ENCODE results near the gene L3HYPDH. TPM values are rescaled to one million over a fixed set of nuclear protein-coding genes. Genes with fewer than 3 reads are reported as not detected.

L3HYPDH gene
- total RNA-seq (10 to 100 TPM; 18.9 to 55.9 (median 24.2) TPM), polyA plus RNA-seq (1 to 10 TPM; 2.9 to 6.1 TPM), total RNA-seq (8.6 reads per million, percentile 33 among the genes with 10 or more reads in this experiment)

DNA sequence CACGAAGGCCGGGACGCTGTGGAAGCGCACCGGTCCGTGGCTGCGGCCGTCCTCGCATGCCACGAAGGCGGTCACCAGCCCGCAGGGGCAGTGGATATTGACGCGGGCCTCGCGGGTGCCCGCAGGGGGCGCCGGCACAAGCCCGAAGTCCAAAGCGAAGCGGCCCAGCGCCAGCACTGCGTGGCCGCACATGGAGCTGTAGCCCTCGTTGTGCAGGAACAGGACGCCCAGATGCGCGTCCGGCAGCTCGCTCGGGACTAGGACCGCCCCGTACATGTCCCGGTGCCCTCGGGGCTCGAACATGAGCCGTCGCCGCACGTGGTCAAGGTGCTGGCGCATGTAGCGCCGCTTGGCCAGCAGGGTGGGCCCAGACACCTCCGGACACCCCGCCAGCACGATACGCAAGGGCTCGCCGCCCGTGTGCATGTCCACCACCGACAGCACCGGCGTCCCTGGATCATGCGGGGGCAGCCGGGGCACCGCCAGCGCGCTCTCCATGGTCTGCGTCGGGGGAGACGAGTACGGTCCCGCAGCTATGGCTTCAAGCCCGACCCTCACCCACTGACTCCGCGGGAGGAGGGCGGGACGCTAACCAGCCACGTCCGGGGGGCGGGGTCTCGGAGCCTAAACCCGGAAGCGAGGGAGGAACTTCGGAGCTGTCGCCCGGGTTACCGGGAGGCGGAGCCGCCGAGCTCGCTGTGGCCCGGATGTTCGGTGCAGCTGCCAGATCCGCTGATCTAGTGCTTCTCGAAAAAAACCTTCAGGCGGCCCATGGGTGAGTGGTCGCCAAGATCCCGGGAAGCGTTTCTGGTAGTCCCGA, at the start of gene L3HYPDH, which contains the start of gene JKAMP:
TSS of gene L3HYPDH (minus strand) at position 590 of the 820 bp plus-strand sequence. CDS start at position 498, 92 bp downstream.
TSS of gene JKAMP (plus strand) at position 699 of the 820 bp plus-strand sequence. CDS start at position 772, 73 bp downstream.
- Mint-ChIP-seq H3K36me3 (peaks cover 1 to 18% (median 13%) of the 10 kb centered on the region in 5 donors), H3K9me3 (no peaks in the 10 kb centered on the region), H3K27ac (peak within 1 kb of the TSS; percentile 85 to 96 (median 94)), H3K4me3 (peak within 1 kb of the TSS; percentile 89 to 98 (median 96)), H3K4me1 (peaks cover 43 to 82% (median 76%) of the 10 kb centered on the region in 7 donors), H3K27me3 (no peaks in the 10 kb centered on the region)
- no peaks in the 10 kb centered on the region for H3K27me3 ChIP-seq (ENCODE audit: control insufficient read depth in 2 of 2, insufficient read depth in 2 of 2, low read length in 2 of 2)
- CTCF ChIA-PET, result interaction anchor here (1.0 kb wide), 1 partner anchor 21 kb away, joined by 3 read pairs; no protein-coding TSS in a partner anchor
- DNase-seq, result peak; percentile 93 to 98 (median 97)
- H3K4me1 ChIP-seq (ENCODE audit: control insufficient read depth in 2 of 2, insufficient read depth in 2 of 2, low read length in 2 of 2), result peaks cover 18 to 20% of the 10 kb centered on the region in 2 donors
- peak within 1 kb of the TSS; percentile 81 for H3K4me3 ChIP-seq (ENCODE audit: low read length)
- peak within 1 kb of the TSS; percentile 84 for H3K27ac ChIP-seq (ENCODE audit: low read depth, low read length)
- no peaks in the 10 kb centered on the region for H3K9me3 ChIP-seq (ENCODE audit: control insufficient read depth in 2 of 3, low read length in 3 of 3)
- ATAC-seq, result peak; percentile 97
- intact Hi-C loops (cut with micrococcal nuclease), result loop anchor here (1.0 to 10.0 kb wide), 23 partner anchors 17 to 1498 kb away; partner anchors contain the start of genes CCDC175 (in 2 of the 2), DAAM1 (in 2 of the 2), DACT1 (in 2 of the 2) and KIAA0586 (in 2 of the 2)
- POLR2A ChIA-PET, result interaction anchor here (0.6 to 3.2 kb wide), 12 partner anchors 8 to 1284 kb away, joined by 3 to 34 read pairs (median 4); partner anchors contain the start of genes ACTR10, ARID4A, DAAM1 and GPR135
- peaks cover 0 to 20% (median 0%) of the 10 kb centered on the region in 3 experiments for H3K36me3 ChIP-seq (ENCODE audit: control insufficient read depth in 2 of 3, insufficient read depth in 3 of 3, low read length in 3 of 3)

- Histone ChIP-seq H3K36me3 (ENCODE audit: control insufficient read depth in 2 of 3, insufficient read depth in 3 of 3, low read length in 3 of 3) (no peaks in the 10 kb centered on the region), H3K27ac (ENCODE audit: low read depth, low read length) (no peak overlapping the region), H3K9me3 (ENCODE audit: control insufficient read depth in 2 of 3, low read length in 3 of 3) (no peaks in the 10 kb centered on the region), H3K4me3 (ENCODE audit: low read length) (no peak overlapping the region), H3K27me3 (ENCODE audit: control insufficient read depth in 2 of 2, insufficient read depth in 2 of 2, low read length in 2 of 2) (no peaks in the 10 kb centered on the region), H3K4me1 (ENCODE audit: control insufficient read depth in 2 of 2, insufficient read depth in 2 of 2, low read length in 2 of 2) (no peaks in the 10 kb centered on the region)
- POLR2A ChIA-PET, result no interaction called here
- Mint-ChIP-seq H3K36me3 (no peaks in the 10 kb centered on the region), H3K27ac (no peak overlapping the region), H3K9me3 (peaks cover 0 to 19% (median 5%) of the 10 kb centered on the region in 11 donors), H3K27me3 (peaks cover 10 to 42% (median 25%) of the 10 kb centered on the region in 5 donors), H3K4me3 (no peak overlapping the region), H3K4me1 (peaks cover 0 to 1% (median 0%) of the 10 kb centered on the region in 7 donors)
- ATAC-seq, result no peak
- DNase-seq, result no peak
- intact Hi-C loops (cut with micrococcal nuclease), result no loop called here
- CTCF ChIA-PET, result no interaction called here
Measured at GRCh38 chr14:59532419-59532818, 48.2 kb upstream of the L3HYPDH start.

GRCh38 chr14:59530349-59530748, 46.1 kb upstream of the L3HYPDH start:
- POLR2A ChIA-PET, result no interaction called here
- CTCF ChIA-PET, result no interaction called here
- Mint-ChIP-seq H3K9me3 (peaks cover 0 to 19% (median 6%) of the 10 kb centered on the region in 11 donors), H3K27ac (no peak overlapping the region), H3K36me3 (no peaks in the 10 kb centered on the region), H3K4me1 (peaks cover 0 to 1% (median 0%) of the 10 kb centered on the region in 7 donors), H3K27me3 (peaks cover 15 to 42% (median 28%) of the 10 kb centered on the region in 5 donors), H3K4me3 (peak overlapping the region in 1 of 10 donors; percentile 39)
- H3K4me1 ChIP-seq (ENCODE audit: control insufficient read depth in 2 of 2, insufficient read depth in 2 of 2, low read length in 2 of 2), result no peaks in the 10 kb centered on the region
- H3K9me3 ChIP-seq (ENCODE audit: control insufficient read depth in 2 of 3, low read length in 3 of 3), result no peaks in the 10 kb centered on the region
- intact Hi-C loops (cut with micrococcal nuclease), result no loop called here
- DNase-seq (no peak), ATAC-seq (no peak)
- no peaks in the 10 kb centered on the region for H3K27me3 ChIP-seq (ENCODE audit: control insufficient read depth in 2 of 2, insufficient read depth in 2 of 2, low read length in 2 of 2)
- no peak overlapping the region for H3K4me3 ChIP-seq (ENCODE audit: low read length)
- H3K27ac ChIP-seq (ENCODE audit: low read depth, low read length), result no peak overlapping the region
- H3K36me3 ChIP-seq (ENCODE audit: control insufficient read depth in 2 of 3, insufficient read depth in 3 of 3, low read length in 3 of 3), result no peaks in the 10 kb centered on the region

DNA sequence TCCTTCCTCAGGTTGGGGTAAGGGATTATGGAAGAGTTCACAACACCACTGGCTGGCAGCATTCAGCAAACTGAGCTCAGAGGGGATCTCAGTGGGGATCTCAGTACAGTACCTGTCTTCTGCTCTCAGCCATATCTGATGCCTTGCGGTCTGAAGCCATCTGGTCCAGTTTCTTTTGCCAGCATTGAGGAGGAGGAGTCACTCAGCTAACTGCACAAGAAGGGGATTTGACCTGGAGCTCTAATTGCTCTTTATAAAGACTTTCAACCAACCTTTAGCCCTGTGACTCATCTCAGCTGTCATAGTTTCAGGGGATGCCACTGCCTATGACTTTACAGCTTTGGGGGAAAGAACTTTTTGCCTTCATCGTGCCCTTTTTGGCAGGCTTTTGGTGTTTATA, 45.0 kb upstream of the L3HYPDH start:
- no peak overlapping the region for H3K27ac ChIP-seq (ENCODE audit: low read depth, low read length)
- ATAC-seq, result no peak
- Mint-ChIP-seq H3K4me1 (peaks cover 0 to 1% (median 0%) of the 10 kb centered on the region in 7 donors), H3K27ac (no peak overlapping the region), H3K27me3 (peaks cover 22 to 42% (median 28%) of the 10 kb centered on the region in 5 donors), H3K4me3 (no peak overlapping the region), H3K9me3 (peaks cover 0 to 19% (median 6%) of the 10 kb centered on the region in 11 donors), H3K36me3 (no peaks in the 10 kb centered on the region)
- intact Hi-C loops (cut with micrococcal nuclease), result no loop called here
- DNase-seq, result no peak
- H3K9me3 ChIP-seq (ENCODE audit: control insufficient read depth in 2 of 3, low read length in 3 of 3), result no peaks in the 10 kb centered on the region
- no peaks in the 10 kb centered on the region for H3K36me3 ChIP-seq (ENCODE audit: control insufficient read depth in 2 of 3, insufficient read depth in 3 of 3, low read length in 3 of 3)
- CTCF ChIA-PET, result interaction anchor here (0.7 kb wide), 1 partner anchor 8 kb away, joined by 4 read pairs; no protein-coding TSS in a partner anchor
- POLR2A ChIA-PET, result interaction anchor here (0.6 kb wide), 1 partner anchor 1284 kb away, joined by 3 read pairs; the partner anchor contains the start of gene PSMA3
- no peaks in the 10 kb centered on the region for H3K27me3 ChIP-seq (ENCODE audit: control insufficient read depth in 2 of 2, insufficient read depth in 2 of 2, low read length in 2 of 2)
- no peak overlapping the region for H3K4me3 ChIP-seq (ENCODE audit: low read length)
- no peaks in the 10 kb centered on the region for H3K4me1 ChIP-seq (ENCODE audit: control insufficient read depth in 2 of 2, insufficient read depth in 2 of 2, low read length in 2 of 2)

DNA sequence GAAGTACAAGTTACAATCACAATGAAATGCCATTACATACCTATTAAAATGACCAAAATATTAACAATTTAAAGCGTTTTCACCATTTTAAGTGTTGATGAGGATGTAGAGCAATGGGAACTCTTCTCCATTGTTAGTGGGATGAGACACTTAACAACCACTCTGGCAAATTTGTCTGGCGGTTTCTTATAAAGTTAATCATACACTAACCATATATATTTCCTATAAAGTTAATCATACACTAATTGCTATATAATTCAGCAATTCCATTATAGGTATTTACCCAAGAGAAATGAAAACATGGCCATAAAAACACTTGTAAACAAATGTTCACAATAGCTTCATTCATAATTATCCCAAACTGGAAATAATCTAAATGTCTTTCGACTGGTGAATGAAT, 36.0 kb upstream of the L3HYPDH start:
- Mint-ChIP-seq H3K36me3 (no peaks in the 10 kb centered on the region), H3K4me1 (no peaks in the 10 kb centered on the region), H3K4me3 (no peak overlapping the region), H3K9me3 (peaks cover 0 to 5% (median 0%) of the 10 kb centered on the region in 11 donors), H3K27ac (no peak overlapping the region), H3K27me3 (peaks cover 13 to 33% (median 17%) of the 10 kb centered on the region in 5 donors)
- Histone ChIP-seq H3K9me3 (ENCODE audit: control insufficient read depth in 2 of 3, low read length in 3 of 3) (no peaks in the 10 kb centered on the region), H3K4me1 (ENCODE audit: control insufficient read depth in 2 of 2, insufficient read depth in 2 of 2, low read length in 2 of 2) (no peaks in the 10 kb centered on the region), H3K27ac (ENCODE audit: low read depth, low read length) (no peak overlapping the region), H3K36me3 (ENCODE audit: control insufficient read depth in 2 of 3, insufficient read depth in 3 of 3, low read length in 3 of 3) (no peaks in the 10 kb centered on the region), H3K4me3 (ENCODE audit: low read length) (no peak overlapping the region), H3K27me3 (ENCODE audit: control insufficient read depth in 2 of 2, insufficient read depth in 2 of 2, low read length in 2 of 2) (no peaks in the 10 kb centered on the region)
- DNase-seq, result no peak
- no peak for ATAC-seq
- CTCF ChIA-PET, result no interaction called here
- POLR2A ChIA-PET, result no interaction called here
- intact Hi-C loops (cut with micrococcal nuclease), result no loop called here

DNA sequence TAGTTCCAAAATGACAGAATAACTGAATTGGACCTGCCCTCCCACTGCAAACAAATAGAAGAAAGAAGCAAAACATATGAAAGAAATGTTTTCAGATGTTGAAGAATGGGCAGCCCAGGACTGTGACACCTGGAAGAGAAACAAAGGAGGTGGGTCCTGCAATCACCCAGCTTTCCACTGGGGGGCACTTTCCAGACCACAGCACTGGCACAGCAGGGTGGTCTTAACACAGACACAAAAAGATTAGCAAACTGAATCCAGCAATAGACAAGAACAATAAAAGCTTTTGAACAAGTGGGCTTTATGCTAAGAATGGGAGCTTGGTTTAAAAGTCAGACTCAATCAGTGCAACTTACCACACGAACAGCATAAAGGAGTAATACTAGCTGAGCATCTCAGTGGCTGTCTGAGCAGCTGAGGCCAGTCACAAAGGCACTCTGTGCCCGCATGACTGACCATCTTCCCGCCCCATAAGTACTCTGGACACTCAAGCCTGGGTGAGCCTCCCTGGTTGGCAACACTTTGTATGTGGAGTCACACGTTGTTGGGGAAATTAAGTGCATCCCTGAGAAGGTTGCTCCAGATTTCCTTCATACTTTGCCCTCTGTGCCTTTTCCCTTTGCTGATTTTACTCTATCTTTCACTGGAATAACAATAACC, 27.8 kb upstream of the L3HYPDH start:
- Histone ChIP-seq H3K4me1 (ENCODE audit: control insufficient read depth in 2 of 2, insufficient read depth in 2 of 2, low read length in 2 of 2) (no peaks in the 10 kb centered on the region), H3K27ac (ENCODE audit: low read depth, low read length) (no peak overlapping the region), H3K4me3 (ENCODE audit: low read length) (no peak overlapping the region), H3K36me3 (ENCODE audit: control insufficient read depth in 2 of 3, insufficient read depth in 3 of 3, low read length in 3 of 3) (no peaks in the 10 kb centered on the region), H3K9me3 (ENCODE audit: control insufficient read depth in 2 of 3, low read length in 3 of 3) (no peaks in the 10 kb centered on the region), H3K27me3 (ENCODE audit: control insufficient read depth in 2 of 2, insufficient read depth in 2 of 2, low read length in 2 of 2) (no peaks in the 10 kb centered on the region)
- Mint-ChIP-seq H3K4me1 (peaks cover 0 to 3% (median 0%) of the 10 kb centered on the region in 7 donors), H3K4me3 (no peak overlapping the region), H3K27me3 (peaks cover 16 to 41% (median 23%) of the 10 kb centered on the region in 5 donors), H3K27ac (no peak overlapping the region), H3K36me3 (no peaks in the 10 kb centered on the region), H3K9me3 (peaks cover 0 to 7% (median 0%) of the 10 kb centered on the region in 11 donors)
- DNase-seq (peak in 2 of 9 donors; percentile 2 to 4), ATAC-seq (no peak)
- ChIA-PET POLR2A (no interaction called here), CTCF (interaction anchor here (0.9 kb wide), 1 partner anchor 27 kb away, joined by 3 read pairs; no protein-coding TSS in a partner anchor)
- intact Hi-C loops (cut with micrococcal nuclease), result loop anchor here in 1 of 2 donors (1.0 kb wide), 1 partner anchor 64 kb away; the partner anchor contains the start of gene CCDC175
